ENCODE results near the gene GFM2.

DNA sequence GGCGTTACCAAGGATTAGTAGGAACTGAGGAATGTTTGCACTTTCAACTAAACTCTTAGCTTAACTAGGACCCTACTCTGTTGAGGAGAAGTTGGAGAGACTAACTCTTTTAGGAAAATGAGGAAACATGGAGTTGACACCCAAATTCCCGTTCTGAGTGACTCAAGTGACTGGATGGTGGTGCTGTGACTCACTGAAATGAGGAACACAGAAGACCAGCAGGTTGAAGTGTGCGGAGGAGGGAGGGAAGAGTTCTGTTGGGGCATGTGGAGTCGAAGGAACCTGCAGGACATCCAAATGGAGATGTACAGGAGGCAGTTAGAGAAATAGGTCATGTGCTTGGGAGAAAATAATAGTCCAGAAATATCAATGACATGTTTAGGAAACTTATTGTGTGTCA lies 73.7 kb downstream of the GFM2 start:
- TF ChIP-seq, protein P1, sequence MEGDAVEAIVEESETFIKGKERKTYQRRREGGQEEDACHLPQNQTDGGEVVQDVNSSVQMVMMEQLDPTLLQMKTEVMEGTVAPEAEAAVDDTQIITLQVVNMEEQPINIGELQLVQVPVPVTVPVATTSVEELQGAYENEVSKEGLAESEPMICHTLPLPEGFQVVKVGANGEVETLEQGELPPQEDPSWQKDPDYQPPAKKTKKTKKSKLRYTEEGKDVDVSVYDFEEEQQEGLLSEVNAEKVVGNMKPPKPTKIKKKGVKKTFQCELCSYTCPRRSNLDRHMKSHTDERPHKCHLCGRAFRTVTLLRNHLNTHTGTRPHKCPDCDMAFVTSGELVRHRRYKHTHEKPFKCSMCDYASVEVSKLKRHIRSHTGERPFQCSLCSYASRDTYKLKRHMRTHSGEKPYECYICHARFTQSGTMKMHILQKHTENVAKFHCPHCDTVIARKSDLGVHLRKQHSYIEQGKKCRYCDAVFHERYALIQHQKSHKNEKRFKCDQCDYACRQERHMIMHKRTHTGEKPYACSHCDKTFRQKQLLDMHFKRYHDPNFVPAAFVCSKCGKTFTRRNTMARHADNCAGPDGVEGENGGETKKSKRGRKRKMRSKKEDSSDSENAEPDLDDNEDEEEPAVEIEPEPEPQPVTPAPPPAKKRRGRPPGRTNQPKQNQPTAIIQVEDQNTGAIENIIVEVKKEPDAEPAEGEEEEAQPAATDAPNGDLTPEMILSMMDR (IDR thresholded peaks at IDR 0.05; ENCODE audit: low read length), result no peak
- no peak for TF ChIP-seq EZH2 (IDR thresholded peaks at IDR 0.05; ENCODE audit: borderline replicate concordance, low read length)
